Measurements from ENCODE around the gene MALRD1.

DNA sequence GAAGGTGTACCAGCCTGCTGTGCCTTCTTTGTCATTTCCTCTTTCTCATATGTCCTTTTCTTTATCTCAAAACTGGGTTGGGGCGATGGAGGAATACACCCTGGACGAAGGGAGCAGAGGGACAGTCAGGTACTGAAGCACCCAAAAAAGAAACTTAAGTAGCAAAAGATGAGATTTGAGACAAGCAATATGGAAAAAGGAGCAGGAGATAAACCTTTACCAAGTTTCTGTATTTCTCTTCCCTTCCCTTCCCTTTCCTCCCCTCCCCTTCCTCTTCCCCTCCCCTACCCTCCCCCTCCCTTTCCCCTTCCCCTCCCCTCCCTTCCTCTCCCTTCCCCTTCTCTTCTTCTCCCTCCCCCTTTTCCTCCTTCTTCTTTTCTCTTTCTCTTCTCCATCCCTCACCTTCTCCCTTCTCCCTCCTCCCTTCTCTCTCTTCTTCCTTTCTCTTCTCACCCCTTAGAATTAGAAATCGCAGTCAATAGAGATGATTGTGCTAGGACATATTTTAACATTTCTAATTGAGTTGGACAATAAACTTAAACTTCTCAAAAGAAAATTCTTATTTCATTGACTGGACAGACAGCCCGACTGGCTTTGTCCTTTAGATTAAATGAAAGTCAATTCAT lies 652.9 kb downstream of the MALRD1 start:
- TF ChIP-seq POLR2A (IDR thresholded peaks at IDR 0.05; ENCODE audit: control extremely low read depth in 1 of 2, low read depth in 2 of 2, low read length in 2 of 2) (no peak), CTCF (IDR thresholded peaks at IDR 0.05; ENCODE audit: control extremely low read depth in 1 of 3, insufficient read depth in 1 of 3, low read depth in 1 of 3, low read length in 3 of 3) (no peak), NRF1 (IDR thresholded peaks at IDR 0.05; ENCODE audit: low read depth, low read length) (no peak)
